ENCODE data around the gene CABCOCO1. TPM values are rescaled to one million over a fixed set of nuclear protein-coding genes. Genes with fewer than 3 reads are reported as not detected.
"Not testable (repeated sequence)": the region's sequence is repeated elsewhere in the genome, so short reads cannot be mapped to it uniquely, and the experiment has no call there.

CABCOCO1 gene
- total RNA-seq, 4 donors from 2014 or later: 0.65 TPM; not detected in 3

DNA sequence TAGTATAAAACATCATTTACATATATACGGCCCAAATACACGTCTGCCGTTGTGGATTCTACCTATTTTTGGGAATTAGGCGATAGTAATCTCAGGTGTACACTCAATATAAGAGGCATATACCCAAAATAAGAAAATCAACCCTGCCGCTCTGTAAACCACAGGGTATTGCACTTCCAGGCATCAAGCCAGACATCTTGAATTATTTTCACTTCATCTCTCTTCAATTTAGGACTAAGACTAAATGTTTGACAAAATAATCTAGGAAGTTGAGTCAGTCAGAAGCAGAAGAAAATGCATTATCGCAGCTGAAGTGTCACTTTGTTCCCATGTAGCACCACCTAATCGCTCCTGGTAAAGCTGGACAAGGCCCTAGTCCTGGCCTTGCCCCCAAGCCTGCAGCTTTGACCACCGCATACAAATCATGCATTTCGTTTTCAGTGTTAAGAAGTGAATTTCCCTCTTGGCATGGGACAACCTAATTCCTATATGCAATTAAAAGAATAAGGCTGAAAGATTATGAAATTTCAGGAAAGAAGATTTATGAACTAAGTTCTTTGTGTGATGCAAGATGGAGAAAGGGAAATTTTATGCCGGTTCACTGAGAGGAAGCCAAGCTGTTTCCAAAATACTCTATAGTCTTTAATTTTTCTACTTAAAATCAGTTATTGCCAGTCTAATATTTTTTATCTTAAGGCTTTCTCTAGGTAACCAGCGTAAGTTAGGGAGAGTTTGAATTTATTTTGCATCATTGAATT, 26.0 kb downstream of the CABCOCO1 start:
- ATAC-seq (ENCODE audit: low FRiP score) (no peak), DNase-seq (ENCODE audit: low spot score) (no peak)
- TF ChIP-seq, protein P1, sequence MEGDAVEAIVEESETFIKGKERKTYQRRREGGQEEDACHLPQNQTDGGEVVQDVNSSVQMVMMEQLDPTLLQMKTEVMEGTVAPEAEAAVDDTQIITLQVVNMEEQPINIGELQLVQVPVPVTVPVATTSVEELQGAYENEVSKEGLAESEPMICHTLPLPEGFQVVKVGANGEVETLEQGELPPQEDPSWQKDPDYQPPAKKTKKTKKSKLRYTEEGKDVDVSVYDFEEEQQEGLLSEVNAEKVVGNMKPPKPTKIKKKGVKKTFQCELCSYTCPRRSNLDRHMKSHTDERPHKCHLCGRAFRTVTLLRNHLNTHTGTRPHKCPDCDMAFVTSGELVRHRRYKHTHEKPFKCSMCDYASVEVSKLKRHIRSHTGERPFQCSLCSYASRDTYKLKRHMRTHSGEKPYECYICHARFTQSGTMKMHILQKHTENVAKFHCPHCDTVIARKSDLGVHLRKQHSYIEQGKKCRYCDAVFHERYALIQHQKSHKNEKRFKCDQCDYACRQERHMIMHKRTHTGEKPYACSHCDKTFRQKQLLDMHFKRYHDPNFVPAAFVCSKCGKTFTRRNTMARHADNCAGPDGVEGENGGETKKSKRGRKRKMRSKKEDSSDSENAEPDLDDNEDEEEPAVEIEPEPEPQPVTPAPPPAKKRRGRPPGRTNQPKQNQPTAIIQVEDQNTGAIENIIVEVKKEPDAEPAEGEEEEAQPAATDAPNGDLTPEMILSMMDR (IDR thresholded peaks at IDR 0.05): no peak

DNA sequence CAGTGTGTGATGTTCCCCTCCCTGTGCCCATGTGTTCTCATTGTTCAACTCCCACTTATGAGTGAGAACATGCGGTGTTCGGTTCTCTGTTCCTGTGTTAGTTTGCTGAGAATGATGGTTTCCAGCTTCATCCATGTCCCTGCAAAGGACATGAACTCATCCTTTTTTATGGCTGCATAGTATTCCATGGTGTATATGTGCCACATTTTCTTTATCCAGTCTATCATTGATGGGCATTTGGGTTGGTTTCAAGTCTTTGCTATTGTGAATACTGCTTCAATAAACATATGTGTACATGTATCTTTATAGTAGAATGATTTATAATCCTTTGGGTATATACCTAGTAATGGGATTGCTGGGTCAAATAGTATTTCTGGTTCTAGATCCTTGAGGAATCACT, 28.9 kb downstream of the CABCOCO1 start:
- not testable (repeated sequence) for DNase-seq (ENCODE audit: low spot score); ATAC-seq (ENCODE audit: low FRiP score)

DNA sequence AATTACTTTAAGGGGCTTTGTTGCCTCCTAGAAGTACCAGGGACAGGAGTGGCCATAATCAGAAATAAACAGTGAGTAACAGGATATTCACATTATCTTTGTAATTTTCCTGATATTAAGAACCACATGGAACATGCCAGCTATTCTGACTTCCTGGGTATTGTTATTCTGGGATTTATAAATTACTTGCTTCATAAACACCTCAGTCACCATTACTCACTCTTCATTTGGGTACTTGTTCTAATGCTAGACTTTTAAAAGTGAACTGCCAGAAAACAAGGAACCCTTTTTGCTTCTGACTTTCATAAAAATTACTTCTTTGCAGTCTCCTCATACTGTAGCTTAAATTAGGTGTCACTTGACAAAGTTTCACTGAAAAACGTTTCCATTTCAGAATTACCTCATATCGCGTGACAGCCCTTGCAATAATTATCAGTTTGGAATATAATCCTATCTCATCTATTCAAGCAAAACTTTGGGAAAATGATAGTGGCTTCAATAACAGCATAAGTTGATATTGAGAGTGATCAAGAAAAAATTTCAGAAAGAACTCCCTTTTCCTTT, 29.8 kb downstream of the CABCOCO1 start:
- ATAC-seq (ENCODE audit: low FRiP score) (no peak), DNase-seq (ENCODE audit: low spot score) (no peak)
- TF ChIP-seq, protein P1 (IDR thresholded peaks at IDR 0.05): no peak

DNA sequence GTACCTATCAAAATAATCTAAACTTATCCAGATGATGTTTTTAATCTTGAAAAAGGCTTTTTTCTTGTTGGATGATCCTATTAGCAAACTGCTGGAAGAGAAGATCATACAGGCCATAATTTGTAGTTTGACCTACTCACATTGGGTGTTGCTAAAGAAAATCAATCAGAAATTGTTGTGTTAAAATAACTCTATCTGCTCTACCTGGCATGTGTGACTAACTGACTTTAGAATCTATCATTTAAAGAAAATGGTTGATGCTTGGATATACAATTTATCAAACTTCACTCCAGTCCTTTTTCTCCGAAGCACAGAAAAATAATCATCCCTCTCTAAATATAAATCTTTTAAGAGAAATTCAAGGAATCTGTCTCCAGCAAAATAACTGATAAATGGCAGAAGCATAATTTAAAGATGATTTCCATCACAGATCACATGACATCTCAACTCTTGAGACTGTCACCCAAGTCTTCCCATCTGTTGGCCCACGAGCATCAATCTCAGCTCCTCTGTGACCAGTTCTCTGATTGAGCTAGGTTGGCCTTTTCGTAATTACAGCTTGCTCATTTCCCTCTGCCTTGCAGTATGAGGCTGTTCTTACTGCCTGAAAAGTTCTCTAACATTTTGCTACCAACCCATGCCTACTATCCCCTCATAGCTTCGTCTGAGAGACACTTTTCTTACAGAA, 36.4 kb downstream of the CABCOCO1 start:
- DNase-seq (ENCODE audit: low spot score): no peak

DNA sequence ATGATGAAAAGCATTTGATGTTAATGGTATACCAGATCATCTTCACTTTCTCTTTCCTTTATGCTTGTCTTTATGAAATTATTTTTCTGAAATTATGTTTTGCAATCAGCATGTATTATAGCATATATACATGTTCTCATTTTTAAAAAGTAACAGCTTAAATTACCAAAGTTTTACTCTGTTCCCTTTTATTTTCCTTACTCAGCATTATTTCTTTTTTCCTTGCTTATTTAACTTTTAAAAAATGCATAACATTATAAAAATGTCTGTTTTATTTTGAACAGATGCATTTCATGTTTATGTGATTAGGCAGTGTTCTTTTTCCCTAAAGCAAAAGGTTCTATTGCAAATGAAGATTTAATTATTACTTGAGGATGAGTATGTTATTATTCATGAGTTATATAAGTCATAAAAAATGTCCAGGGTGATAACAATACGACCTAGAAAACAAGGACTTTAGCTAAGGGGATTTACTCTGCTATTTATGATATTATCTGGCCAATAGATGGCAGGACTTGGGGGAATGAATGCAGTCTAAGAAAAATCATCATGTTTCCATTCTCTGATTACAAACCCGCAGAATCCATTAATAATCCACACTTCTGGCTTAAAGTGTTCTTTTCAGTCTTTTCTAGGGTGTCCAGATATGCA, 38.5 kb downstream of the CABCOCO1 start:
- no peak for DNase-seq (ENCODE audit: low spot score)
- TF ChIP-seq, protein P1 (IDR thresholded peaks at IDR 0.05): no peak
- ATAC-seq (ENCODE audit: low FRiP score): no peak

More for the DNA sequence above, 36.4 kb downstream of the CABCOCO1 start:
- TF ChIP-seq, protein P1 (IDR thresholded peaks at IDR 0.05): no peak
- no peak for ATAC-seq (ENCODE audit: low FRiP score)

DNA sequence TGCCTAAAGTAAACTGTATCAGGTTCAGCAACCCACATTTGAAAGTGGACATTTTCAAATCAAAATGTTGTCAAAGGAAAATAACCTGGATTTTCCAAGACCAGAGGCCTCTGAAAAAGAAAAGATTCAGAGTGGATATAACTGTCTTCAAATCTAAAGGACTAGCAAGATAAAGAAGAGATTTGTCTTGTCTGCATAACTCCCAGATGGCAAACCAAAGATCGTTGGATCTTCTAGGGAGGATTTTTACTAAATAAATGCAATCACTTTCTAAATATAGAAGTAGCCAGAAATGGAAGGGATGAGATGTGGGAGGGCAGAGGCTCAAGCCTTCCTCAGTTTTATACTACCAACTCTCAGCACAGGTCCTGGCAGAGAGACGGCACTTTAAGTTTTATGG, 39.0 kb downstream of the CABCOCO1 start:
- ATAC-seq (ENCODE audit: low FRiP score) (no peak), DNase-seq (ENCODE audit: low spot score) (no peak)
- TF ChIP-seq, protein P1 (IDR thresholded peaks at IDR 0.05): no peak

DNA sequence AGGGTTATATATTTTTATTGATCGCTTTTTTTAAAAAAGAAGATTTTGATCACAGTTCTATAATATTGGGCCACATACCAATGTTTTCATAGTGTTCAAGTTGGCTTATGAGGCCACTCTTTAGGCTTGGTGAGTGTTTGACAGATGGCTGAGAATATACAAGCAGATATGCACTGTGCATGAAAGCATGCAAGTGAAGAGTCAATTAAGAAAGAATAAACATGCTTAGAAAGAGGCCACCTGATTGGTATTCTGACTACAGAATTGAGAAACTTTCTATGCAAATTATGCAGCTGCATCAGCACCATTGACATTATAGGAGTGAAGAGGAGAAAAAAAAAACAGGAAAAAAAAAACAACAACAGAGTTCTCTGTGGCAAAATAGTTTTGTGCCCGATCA, 39.9 kb downstream of the CABCOCO1 start:
- DNase-seq (ENCODE audit: low spot score): no peak
- ATAC-seq (ENCODE audit: low FRiP score): no peak
- TF ChIP-seq, protein P1 (IDR thresholded peaks at IDR 0.05): no peak

Data from omental fat pad (tissue), 4 donors.